Measurements from ENCODE around the gene IGFBP2.

DNA sequence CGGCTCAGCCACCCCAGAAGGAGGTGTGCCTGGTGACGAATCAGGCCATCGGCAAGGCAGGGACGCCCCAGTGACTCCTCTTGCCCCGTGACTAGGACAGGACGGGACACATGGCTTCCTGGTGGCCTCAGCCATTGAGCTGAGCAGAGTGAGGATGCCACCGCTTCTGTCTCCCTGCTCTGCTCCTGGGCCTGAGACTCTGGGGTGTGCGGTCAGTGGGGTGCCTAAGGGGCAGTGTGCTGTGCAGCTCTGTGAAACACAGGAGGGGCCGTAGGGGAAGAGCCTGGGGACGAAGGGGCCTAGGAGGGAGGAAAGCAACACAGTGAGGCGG lies 37.8 kb downstream of the IGFBP2 start:
- TF ChIP-seq POLR2A (IDR thresholded peaks at IDR 0.05) = no peak
- TF ChIP-seq, protein P1, sequence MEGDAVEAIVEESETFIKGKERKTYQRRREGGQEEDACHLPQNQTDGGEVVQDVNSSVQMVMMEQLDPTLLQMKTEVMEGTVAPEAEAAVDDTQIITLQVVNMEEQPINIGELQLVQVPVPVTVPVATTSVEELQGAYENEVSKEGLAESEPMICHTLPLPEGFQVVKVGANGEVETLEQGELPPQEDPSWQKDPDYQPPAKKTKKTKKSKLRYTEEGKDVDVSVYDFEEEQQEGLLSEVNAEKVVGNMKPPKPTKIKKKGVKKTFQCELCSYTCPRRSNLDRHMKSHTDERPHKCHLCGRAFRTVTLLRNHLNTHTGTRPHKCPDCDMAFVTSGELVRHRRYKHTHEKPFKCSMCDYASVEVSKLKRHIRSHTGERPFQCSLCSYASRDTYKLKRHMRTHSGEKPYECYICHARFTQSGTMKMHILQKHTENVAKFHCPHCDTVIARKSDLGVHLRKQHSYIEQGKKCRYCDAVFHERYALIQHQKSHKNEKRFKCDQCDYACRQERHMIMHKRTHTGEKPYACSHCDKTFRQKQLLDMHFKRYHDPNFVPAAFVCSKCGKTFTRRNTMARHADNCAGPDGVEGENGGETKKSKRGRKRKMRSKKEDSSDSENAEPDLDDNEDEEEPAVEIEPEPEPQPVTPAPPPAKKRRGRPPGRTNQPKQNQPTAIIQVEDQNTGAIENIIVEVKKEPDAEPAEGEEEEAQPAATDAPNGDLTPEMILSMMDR (IDR thresholded peaks at IDR 0.05 in 8 of 11, conservative IDR thresholded peaks at IDR 0.05 in 3 of 11) = no peak

Measured in spleen (tissue), 7 donors.